ENCODE measurements around the gene RAB11B. TPM values are rescaled to one million over a fixed set of nuclear protein-coding genes. Genes with fewer than 3 reads are reported as not detected.

The RAB11B gene
- total and polyA plus RNA-seq, 2 of the 13 experiments (the other 11 are each of a cell fraction or from before 2014, with no cell fraction given) = 6.0 to 28.4 TPM

GRCh38 chr19:8444677-8445487 lies 54.7 kb downstream of the RAB11B start, which contains the start of gene HNRNPM (continued):
- TF ChIP-seq ZBTB46 (CRISPR knock-in tag; IDR thresholded peaks at IDR 0.05; ENCODE audit: borderline replicate concordance) = no peak
- 0 out of 2 replicates have a peak, but pooled peaks have one; percentile 80 for TF ChIP-seq CREB3 (CRISPR knock-in tag; IDR thresholded peaks at IDR 0.05)
- no peak for TF ChIP-seq MAFF (IDR thresholded peaks at IDR 0.05; ENCODE audit: low read depth, low read length)
- TF ChIP-seq FOXP1 (IDR thresholded peaks at IDR 0.05) = no peak
- no peak for TF ChIP-seq FOXP1 (CRISPR knock-in tag; IDR thresholded peaks at IDR 0.05)
- TF ChIP-seq ZNF274 (CRISPR knock-in tag; IDR thresholded peaks at IDR 0.05) = peak; percentile 83; the same call in 1 of the 2 replicates
- peak; percentile 24; the same call in 1 of the 2 replicates for TF ChIP-seq ZNF777 (CRISPR knock-in tag; IDR thresholded peaks at IDR 0.05)
- no peak for TF ChIP-seq NFE2L1 (CRISPR knock-in tag; IDR thresholded peaks at IDR 0.05; ENCODE audit: borderline replicate concordance)
- peak; percentile 85; the same call in 1 of the 2 replicates for TF ChIP-seq ZMAT3 (CRISPR knock-in tag; conservative IDR thresholded peaks at IDR 0.05)
- 0 out of 2 replicates have a peak, but pooled peaks have one; percentile 8 for TF ChIP-seq TBP (CRISPR knock-in tag; IDR thresholded peaks at IDR 0.05)
- peak; percentile 88 for TF ChIP-seq ZNF687 (CRISPR knock-in tag; IDR thresholded peaks at IDR 0.05)
- peak; percentile 39; the same call in 1 of the 2 replicates for TF ChIP-seq CBFB (CRISPR knock-in tag; IDR thresholded peaks at IDR 0.05)
- TF ChIP-seq GATA4 (IDR thresholded peaks at IDR 0.05; ENCODE audit: borderline replicate concordance, low read depth) = 0 out of 2 replicates have a peak, but pooled peaks have one; percentile 48
- no peak for TF ChIP-seq RFX5 (IDR thresholded peaks at IDR 0.05; ENCODE audit: low read depth, low read length)
- TF ChIP-seq ZNF180 (CRISPR knock-in tag; IDR thresholded peaks at IDR 0.05; ENCODE audit: borderline replicate concordance, low read depth) = peak; percentile 27; the same call in 1 of the 2 replicates
- TF ChIP-seq KMT2A (CRISPR knock-in tag; IDR thresholded peaks at IDR 0.05) = peak; percentile 55; the same call in 1 of the 2 replicates
- no peak; the same call in 1 of the 2 replicates for TF ChIP-seq ATF2 (CRISPR knock-in tag; IDR thresholded peaks at IDR 0.05)
- TF ChIP-seq ZNF451 (CRISPR knock-in tag; IDR thresholded peaks at IDR 0.05) = no peak
- no peak for TF ChIP-seq ZSCAN29 (CRISPR knock-in tag; conservative IDR thresholded peaks at IDR 0.05)
- no peak for TF ChIP-seq ATF4 (CRISPR knock-in tag; IDR thresholded peaks at IDR 0.05)
- TF ChIP-seq KLF9 (CRISPR knock-in tag; IDR thresholded peaks at IDR 0.05; ENCODE audit: low read depth) = 0 out of 2 replicates have a peak, but pooled peaks have one; percentile 45
